Ascending aorta (tissue), 2 donors: ENCODE measurements around the gene SIRPA. TPM values are rescaled to one million over a fixed set of nuclear protein-coding genes. Genes with fewer than 3 reads are reported as not detected.

Source experiments
- DNase-seq, 2 donors: peaks; one replicate each; pipeline ENCODE4 v3.0.0-alpha.2; 2019; ENCODE audit warnings: low spot score in 2 of 2
- H3K27ac ChIP-seq, 2 donors: fragments of 200-600 bp; sonication (generic); one replicate each; pipeline ENCODE4 v1.5.1; 2016 to 2017; ENCODE audit warnings: mild to moderate bottlenecking in 1 of 2
- H3K27me3 ChIP-seq: fragments of 200-600 bp; sonication (generic); one replicate; pipeline ENCODE4 v1.5.1; 2017
- H3K36me3 ChIP-seq, 2 donors: fragments of 200-600 bp; sonication (generic); one replicate each; pipeline ENCODE4 v1.5.1; 2016
- H3K4me1 ChIP-seq, 2 donors: fragments of 200-600 bp; sonication (generic); one replicate each; pipeline ENCODE4 v1.5.1; 2016 to 2017; ENCODE audit warnings: mild to moderate bottlenecking in 1 of 2
- H3K4me3 ChIP-seq, 2 donors: fragments of 200-600 bp; sonication (generic); one replicate each; pipeline ENCODE4 v1.5.1; 2016 to 2017; ENCODE audit warnings: mild to moderate bottlenecking in 1 of 2
- H3K9me3 ChIP-seq, 2 donors: fragments of 200-600 bp; sonication (generic); one replicate each; pipeline ENCODE4 v1.5.1; 2016
- CTCF ChIP-seq, 3 experiments: fragments of 200-600 bp in 2 of 3; fragments of 450-650 bp in 1 of 3; sonication (generic) in 2 of 3; IDR thresholded peaks; one replicate each; pipeline ENCODE4 v1.5.1; 2016 to 2019; ENCODE audit warnings: antibody characterized with exemption in 3 of 3, mild to moderate bottlenecking in 1 of 3, moderate library complexity in 1 of 3
- intact Hi-C: fragments of 100-400 bp; cut with DNase I; formaldehyde crosslinking; loops from one replicate; pipeline ENCODE4 v1.15.1; 2023
- total RNA-seq: library from RNA; depleted of rRNA; stranded (reverse); fragments of >200 nt; gene quantifications from one replicate; pipeline ENCODE4 v1.1.0, GENCODE V29; 2016

The SIRPA gene
- total RNA-seq, 1 donor from 2014 or later: 72.8 TPM

DNA sequence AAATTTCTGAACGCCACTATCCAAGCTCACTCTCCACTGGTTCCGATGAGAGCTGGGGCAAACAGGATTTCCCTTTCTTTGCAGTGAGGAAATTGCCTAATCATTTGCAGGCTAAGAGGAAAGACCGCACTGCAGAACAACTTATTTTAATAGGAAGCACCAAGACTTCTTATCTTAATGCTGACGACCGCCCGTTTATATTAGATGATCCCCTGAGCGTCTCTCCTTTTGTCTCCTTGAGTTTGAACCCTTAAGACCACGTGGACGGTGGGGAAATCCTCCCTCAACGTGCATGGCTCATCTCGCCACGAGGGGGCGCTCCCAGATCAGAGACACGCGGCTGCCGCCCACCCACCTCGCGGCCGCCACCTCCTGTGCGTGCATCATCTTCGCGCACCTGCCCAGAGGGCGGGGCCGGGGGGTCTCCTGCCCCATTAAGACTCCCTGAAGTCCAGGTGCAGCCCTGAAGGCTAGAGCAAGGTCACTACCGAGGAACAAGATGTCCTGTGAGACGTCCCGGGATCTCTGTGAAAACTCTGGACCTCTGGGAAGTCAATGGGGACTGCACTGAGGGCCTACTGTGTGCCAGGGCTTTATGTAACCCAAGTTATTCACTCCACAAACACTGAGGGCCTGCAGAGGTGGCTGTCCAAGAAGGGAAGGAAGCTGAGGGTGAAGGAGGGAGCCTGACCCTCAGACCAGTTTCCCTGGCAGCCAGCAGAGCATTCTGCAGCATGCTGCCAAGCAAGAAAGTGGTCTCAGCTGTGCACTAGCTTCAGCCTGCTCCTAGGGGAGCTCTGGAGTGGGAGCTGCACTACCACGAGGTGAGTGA lies 70.5 kb downstream of the SIRPA start:
- peak; percentile 85 to 96 (median 91) for TF ChIP-seq CTCF (IDR thresholded peaks at IDR 0.05)
- H3K4me3 ChIP-seq: peak overlapping the region; percentile 23 to 38
- peak in 1 of 2 donors; percentile 79 for DNase-seq

GRCh38 chr20:1968964-1969363 lies 73.8 kb downstream of the SIRPA start:
- H3K27ac ChIP-seq: no peak overlapping the region
- DNase-seq: no peak
- TF ChIP-seq CTCF (IDR thresholded peaks at IDR 0.05): no peak
- intact Hi-C loops: loop anchor here (10.0 kb wide), 1 partner anchor 486 kb away; no protein-coding TSS in a partner anchor
- H3K4me1 ChIP-seq: peaks cover 3 to 5% of the 10 kb centered on the region in 2 donors
- H3K9me3 ChIP-seq: no peaks in the 10 kb centered on the region
- no peaks in the 10 kb centered on the region for H3K36me3 ChIP-seq
- no peaks in the 10 kb centered on the region for H3K27me3 ChIP-seq
- H3K4me3 ChIP-seq: no peak overlapping the region

More for the DNA sequence above, 70.5 kb downstream of the SIRPA start:
- H3K27me3 ChIP-seq: no peaks in the 10 kb centered on the region
- no peaks in the 10 kb centered on the region for H3K9me3 ChIP-seq
- no peaks in the 10 kb centered on the region for H3K36me3 ChIP-seq
- H3K27ac ChIP-seq: no peak overlapping the region
- intact Hi-C loops: loop anchor here (1.0 to 10.0 kb wide), 2 partner anchors 207 to 489 kb away; no protein-coding TSS in a partner anchor
- H3K4me1 ChIP-seq: peaks cover 3 to 5% of the 10 kb centered on the region in 2 donors

- Histone ChIP-seq H3K4me3 (no peak overlapping the region), H3K27ac (no peak overlapping the region), H3K4me1 (no peaks in the 10 kb centered on the region), H3K36me3 (no peaks in the 10 kb centered on the region), H3K9me3 (no peaks in the 10 kb centered on the region), H3K27me3 (no peaks in the 10 kb centered on the region)
- DNase-seq: no peak
- intact Hi-C loops: no loop called here
- TF ChIP-seq CTCF (IDR thresholded peaks at IDR 0.05): no peak
Measured at GRCh38 chr20:1971893-1972586, 76.8 kb downstream of the SIRPA start.

- DNase-seq: no peak
- Histone ChIP-seq H3K27ac (no peak overlapping the region), H3K27me3 (no peaks in the 10 kb centered on the region), H3K4me3 (no peak overlapping the region), H3K4me1 (no peaks in the 10 kb centered on the region), H3K9me3 (no peaks in the 10 kb centered on the region), H3K36me3 (no peaks in the 10 kb centered on the region)
- no peak for TF ChIP-seq CTCF (IDR thresholded peaks at IDR 0.05)
- intact Hi-C loops: no loop called here
Measured at GRCh38 chr20:1973601-1974440, 78.6 kb downstream of the SIRPA start.

DNA sequence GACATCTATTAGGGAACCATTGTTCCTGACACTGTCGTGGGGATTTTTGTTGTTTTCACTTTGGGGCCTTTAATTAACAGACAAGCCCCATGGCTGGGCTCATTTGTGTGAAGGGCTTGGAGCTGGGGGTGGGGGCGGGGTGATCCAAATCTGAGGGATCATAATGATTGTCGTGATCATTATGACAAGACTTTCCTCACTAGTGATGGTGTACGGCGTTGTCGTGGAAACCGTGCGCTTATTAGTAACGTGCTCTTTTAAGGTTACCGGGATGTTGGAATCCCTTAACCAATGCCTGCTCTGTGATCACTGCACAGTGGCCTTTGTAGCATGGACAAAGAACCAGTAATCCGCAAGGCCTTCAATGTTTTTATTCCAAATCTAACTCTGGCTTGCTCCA lies 80.1 kb downstream of the SIRPA start:
- H3K9me3 ChIP-seq: no peaks in the 10 kb centered on the region
- no peak overlapping the region for H3K27ac ChIP-seq
- DNase-seq: no peak
- no peak for TF ChIP-seq CTCF (IDR thresholded peaks at IDR 0.05)
- intact Hi-C loops: no loop called here
- H3K36me3 ChIP-seq: no peaks in the 10 kb centered on the region
- no peaks in the 10 kb centered on the region for H3K4me1 ChIP-seq
- no peak overlapping the region for H3K4me3 ChIP-seq
- no peaks in the 10 kb centered on the region for H3K27me3 ChIP-seq
